Endodermal cell (in vitro differentiated cells): ENCODE data around the gene LIPG. TPM values are rescaled to one million over a fixed set of nuclear protein-coding genes. Genes with fewer than 3 reads are reported as not detected.
A peak's percentile ranks its signal among the peaks of the same experiment; 100 is the strongest.

Experiments
- DNase-seq: peaks from one replicate; pipeline ENCODE4 v3.0.0-alpha.2; 2017
- H3K27ac ChIP-seq: 2 replicates; pipeline ENCODE4 v1.5.1; 2013; ENCODE audit warnings: mild to moderate bottlenecking, low read depth, low read length, moderate library complexity
- H3K27me3 ChIP-seq: 2 replicates; pipeline ENCODE4 v1.6.1; 2013; ENCODE audit warnings: mild to moderate bottlenecking, low read length, moderate library complexity; ENCODE audit not compliant: insufficient read depth, control insufficient read depth, poor library complexity, severe bottlenecking
- H3K36me3 ChIP-seq: 2 replicates; pipeline ENCODE4 v1.7.0; 2013; ENCODE audit warnings: mild to moderate bottlenecking, low read length, moderate library complexity; ENCODE audit not compliant: control insufficient read depth, insufficient read depth
- H3K4me1 ChIP-seq: one replicate; pipeline ENCODE4 v1.7.0; 2013; ENCODE audit warnings: low read length; ENCODE audit not compliant: control insufficient read depth, insufficient read depth
- H3K4me3 ChIP-seq: 2 replicates; pipeline ENCODE4 v1.5.1; 2013; ENCODE audit warnings: mild to moderate bottlenecking, low read length, moderate library complexity
- H3K9ac ChIP-seq: 2 replicates; pipeline ENCODE4 v1.6.1; 2013; ENCODE audit warnings: mild to moderate bottlenecking, low read length, moderate library complexity; ENCODE audit not compliant: poor library complexity, severe bottlenecking; ENCODE audit errors: extremely low read depth
- H3K9me3 ChIP-seq: 2 replicates; pipeline ENCODE4 v1.6.1; 2013; ENCODE audit warnings: mild to moderate bottlenecking, low read length, moderate library complexity; ENCODE audit not compliant: control insufficient read depth
- H3K27ac Mint-ChIP-seq: 2 replicates; pipeline ENCODE4 v1.8.0; 2020; ENCODE audit warnings: mixed read lengths
- H3K27me3 Mint-ChIP-seq: 2 replicates; pipeline ENCODE4 v1.8.0; 2021; ENCODE audit warnings: mild to moderate bottlenecking, mixed read lengths; ENCODE audit not compliant: insufficient read depth
- H3K36me3 Mint-ChIP-seq: 2 replicates; pipeline ENCODE4 v1.8.0; 2020; ENCODE audit warnings: low read depth, mixed read lengths
- H3K4me1 Mint-ChIP-seq: 2 replicates; pipeline ENCODE4 v1.8.0; 2020; ENCODE audit warnings: mixed read lengths
- H3K4me3 Mint-ChIP-seq: 2 replicates; pipeline ENCODE4 v1.8.0; 2020; ENCODE audit warnings: mild to moderate bottlenecking, moderate library complexity, mixed read lengths
- H3K9me3 Mint-ChIP-seq: 2 replicates; pipeline ENCODE4 v1.8.0; 2020; ENCODE audit warnings: mild to moderate bottlenecking, mixed read lengths
- WGBS, 2 experiments: methylation state at CpG; one replicate each; pipeline versions ENCODE4 v1.1.5 to v1.1.7; 2013; ENCODE audit warnings: missing lambda C conversion rate in 2 of 2, mixed read lengths in 1 of 2; ENCODE audit not compliant: insufficient coverage in 1 of 2, insufficient read length in 1 of 2; 5-methylcytosine and 5-hydroxymethylcytosine counted together
- total RNA-seq, 2 donors: library from RNA; stranded (reverse); fragmentation: NEBNext Ultra II Directional in 1 of 2; extraction: Animal tissue kit (Norgen Biotek cat#: 25700) in 1 of 2; gene quantifications; 2 replicates in 1 of 2; 3 replicates in 1 of 2; pipeline ENCODE4 v1.2.1, GENCODE V29; 2021
- TF ChIP-seq, protein P1 (sequence below): fragments of 200-600 bp; sonication (generic); conservative IDR thresholded peaks from 2 replicates; pipeline ENCODE4 v1.5.0; 2021; ENCODE audit warnings: antibody characterized with exemption, mild to moderate bottlenecking

Gene LIPG
- total RNA-seq, 2 donors from 2014 or later, result 4.0 to 5.0 TPM

DNA sequence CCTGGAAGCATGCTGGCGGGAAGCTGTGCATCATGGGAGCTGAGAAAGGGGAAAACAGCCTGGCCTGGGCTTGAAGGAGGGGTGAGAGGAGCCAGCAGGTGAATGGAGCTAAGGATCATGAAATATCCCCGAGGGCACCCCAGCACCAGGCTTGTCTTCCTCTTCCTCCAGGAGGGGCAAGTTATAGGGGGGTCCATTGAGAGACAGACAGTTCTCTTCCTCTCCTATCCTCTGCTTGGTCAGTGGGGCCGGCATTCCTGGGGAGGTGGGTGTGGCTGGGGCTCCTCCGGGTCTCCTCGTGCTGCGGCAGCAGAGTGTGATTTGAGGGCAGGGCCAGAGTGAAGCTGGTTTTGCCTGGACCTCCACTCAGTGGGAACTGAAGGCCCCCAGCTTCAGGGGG is 78.9 kb downstream of the LIPG start:
- H3K9me3 Mint-ChIP-seq, result peaks cover 5% of the 10 kb centered on the region
- peak; percentile 43 for DNase-seq
- H3K4me1 Mint-ChIP-seq, result peaks cover 18% of the 10 kb centered on the region
- Histone ChIP-seq H3K27ac (no peak overlapping the region), H3K4me1 (no peaks in the 10 kb centered on the region), H3K9ac (no peak overlapping the region), H3K4me3 (no peak overlapping the region), H3K27me3 (no peaks in the 10 kb centered on the region), H3K36me3 (no peaks in the 10 kb centered on the region), H3K9me3 (peaks cover 6% of the 10 kb centered on the region)
- no peak overlapping the region for H3K27ac Mint-ChIP-seq
- H3K27me3 Mint-ChIP-seq, result peaks cover 2% of the 10 kb centered on the region
- no peaks in the 10 kb centered on the region for H3K36me3 Mint-ChIP-seq
- H3K4me3 Mint-ChIP-seq, result no peak overlapping the region
- 89 to 91% methylated on average over 1 to 6 of the region's 6 CpGs for WGBS, 2 experiments
- TF ChIP-seq, protein P1, sequence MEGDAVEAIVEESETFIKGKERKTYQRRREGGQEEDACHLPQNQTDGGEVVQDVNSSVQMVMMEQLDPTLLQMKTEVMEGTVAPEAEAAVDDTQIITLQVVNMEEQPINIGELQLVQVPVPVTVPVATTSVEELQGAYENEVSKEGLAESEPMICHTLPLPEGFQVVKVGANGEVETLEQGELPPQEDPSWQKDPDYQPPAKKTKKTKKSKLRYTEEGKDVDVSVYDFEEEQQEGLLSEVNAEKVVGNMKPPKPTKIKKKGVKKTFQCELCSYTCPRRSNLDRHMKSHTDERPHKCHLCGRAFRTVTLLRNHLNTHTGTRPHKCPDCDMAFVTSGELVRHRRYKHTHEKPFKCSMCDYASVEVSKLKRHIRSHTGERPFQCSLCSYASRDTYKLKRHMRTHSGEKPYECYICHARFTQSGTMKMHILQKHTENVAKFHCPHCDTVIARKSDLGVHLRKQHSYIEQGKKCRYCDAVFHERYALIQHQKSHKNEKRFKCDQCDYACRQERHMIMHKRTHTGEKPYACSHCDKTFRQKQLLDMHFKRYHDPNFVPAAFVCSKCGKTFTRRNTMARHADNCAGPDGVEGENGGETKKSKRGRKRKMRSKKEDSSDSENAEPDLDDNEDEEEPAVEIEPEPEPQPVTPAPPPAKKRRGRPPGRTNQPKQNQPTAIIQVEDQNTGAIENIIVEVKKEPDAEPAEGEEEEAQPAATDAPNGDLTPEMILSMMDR, result no peak

DNA sequence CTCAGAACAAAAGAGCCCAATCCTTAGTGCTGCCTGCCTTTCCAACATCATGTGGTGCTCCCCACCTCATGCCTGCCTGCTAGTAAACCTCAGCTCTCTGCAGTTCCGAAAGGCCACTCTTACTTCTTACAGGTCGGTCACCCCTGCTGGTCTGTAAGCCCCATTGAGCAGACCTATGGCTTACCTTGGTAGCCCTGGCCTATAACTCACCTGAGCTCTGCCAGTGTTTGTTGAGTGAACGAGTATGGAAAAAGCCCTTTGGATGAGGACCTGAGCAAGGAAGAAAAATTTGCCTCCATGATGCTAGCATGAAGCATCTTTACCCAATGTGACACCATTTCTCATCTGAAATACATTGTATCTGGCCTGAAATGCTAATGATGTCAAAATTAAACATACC is 83.3 kb downstream of the LIPG start:
- Histone ChIP-seq H3K4me1 (no peaks in the 10 kb centered on the region), H3K27me3 (no peaks in the 10 kb centered on the region), H3K4me3 (no peak overlapping the region), H3K27ac (no peak overlapping the region), H3K36me3 (no peaks in the 10 kb centered on the region), H3K9ac (no peak overlapping the region), H3K9me3 (no peaks in the 10 kb centered on the region)
- Mint-ChIP-seq H3K9me3 (no peaks in the 10 kb centered on the region), H3K27ac (no peak overlapping the region), H3K4me1 (peaks cover 2% of the 10 kb centered on the region), H3K36me3 (no peaks in the 10 kb centered on the region), H3K27me3 (peaks cover 2% of the 10 kb centered on the region), H3K4me3 (no peak overlapping the region)
- WGBS, 2 experiments, result 90 to 93% methylated on average over 3 of the region's 3 CpGs
- TF ChIP-seq, protein P1, result no peak
- DNase-seq, result peak; percentile 36

DNA sequence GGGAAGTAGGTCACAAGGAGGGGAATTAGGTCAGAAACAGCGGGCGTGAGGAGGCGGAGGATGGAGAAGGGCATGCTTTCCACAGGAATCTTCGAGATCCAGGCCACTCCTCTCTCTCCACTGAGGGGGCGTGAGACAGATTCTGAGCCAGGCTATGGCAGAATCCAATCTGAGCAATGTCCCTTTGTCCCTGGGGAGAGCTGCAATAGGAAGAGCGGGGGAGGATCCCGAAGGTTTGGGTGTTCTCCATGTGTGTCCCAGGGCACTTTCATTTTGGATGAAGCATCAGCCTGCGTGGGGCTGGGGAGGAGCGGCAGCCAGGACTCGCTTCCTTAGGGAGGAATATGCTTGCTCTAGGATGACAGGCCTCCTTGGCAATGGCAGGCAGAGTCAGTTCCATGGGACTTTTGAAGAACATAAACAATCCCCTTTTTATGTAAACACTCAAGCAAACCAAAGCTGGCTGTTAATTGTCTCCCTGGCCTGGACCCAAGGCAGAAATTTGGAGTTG is 84.0 kb downstream of the LIPG start:
- Mint-ChIP-seq H3K27me3 (peaks cover 2% of the 10 kb centered on the region), H3K9me3 (no peaks in the 10 kb centered on the region), H3K27ac (no peak overlapping the region), H3K36me3 (no peaks in the 10 kb centered on the region), H3K4me3 (no peak overlapping the region), H3K4me1 (peaks cover 2% of the 10 kb centered on the region)
- Histone ChIP-seq H3K4me3 (no peak overlapping the region), H3K9ac (no peak overlapping the region), H3K27me3 (no peaks in the 10 kb centered on the region), H3K27ac (no peak overlapping the region), H3K36me3 (no peaks in the 10 kb centered on the region), H3K4me1 (no peaks in the 10 kb centered on the region), H3K9me3 (no peaks in the 10 kb centered on the region)
- peak; percentile 63 for DNase-seq
- TF ChIP-seq, protein P1, result no peak
- 89 to 90% methylated on average over 10 of the region's 10 CpGs for WGBS, 2 experiments
